Measurements from ENCODE around the gene HRK.

DNA sequence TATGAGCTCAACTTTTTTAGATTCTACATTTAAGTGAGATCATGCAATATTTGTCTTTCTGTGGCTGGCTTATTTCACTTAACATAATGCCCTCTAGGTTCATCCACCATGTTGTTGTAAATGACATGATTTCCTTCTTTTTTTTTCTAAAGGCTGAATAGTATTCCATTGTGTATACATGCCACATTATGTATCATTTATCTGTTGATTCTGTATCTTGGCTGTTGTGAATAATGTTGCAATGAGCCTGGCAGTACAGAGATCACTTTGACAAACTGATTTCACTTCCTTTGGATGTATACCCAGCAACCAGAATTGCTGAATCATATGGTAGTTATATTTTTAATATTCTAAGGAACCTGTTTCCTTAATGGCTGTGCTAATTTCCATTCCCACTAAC is 48.6 kb upstream of the HRK start:
- no peak for TF ChIP-seq GATA2 (IDR thresholded peaks at IDR 0.05; ENCODE audit: low read depth, low read length)
- TF ChIP-seq GATA3 (IDR thresholded peaks at IDR 0.05; ENCODE audit: low read depth, low read length), result no peak

Data from SH-SY5Y (cell line).